ENCODE data around the gene CORO2B.

DNA sequence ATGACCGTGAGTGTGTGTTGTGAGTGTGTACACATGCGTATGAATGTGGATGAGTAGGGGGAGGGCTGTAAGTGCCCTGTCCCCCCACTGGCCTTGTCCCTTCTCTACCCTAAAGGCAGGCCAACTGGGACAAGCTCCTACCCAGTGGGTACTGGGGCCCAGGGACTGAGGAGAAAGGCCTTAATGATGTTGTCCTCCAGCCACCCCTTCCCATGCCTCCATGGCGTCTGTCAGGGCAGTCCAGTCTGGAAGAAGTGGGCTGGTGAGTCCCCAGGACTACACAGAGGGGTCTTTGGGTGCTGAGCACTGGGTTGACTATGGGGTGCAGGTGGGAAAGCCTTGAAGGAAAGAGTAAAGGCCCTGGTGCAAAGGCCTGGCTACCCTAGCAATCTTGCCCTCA lies 16.9 kb upstream of the CORO2B start:
- TF ChIP-seq POLR2A (IDR thresholded peaks at IDR 0.05) (no peak), EP300 (IDR thresholded peaks at IDR 0.05) (no peak)
- TF ChIP-seq, protein P1, sequence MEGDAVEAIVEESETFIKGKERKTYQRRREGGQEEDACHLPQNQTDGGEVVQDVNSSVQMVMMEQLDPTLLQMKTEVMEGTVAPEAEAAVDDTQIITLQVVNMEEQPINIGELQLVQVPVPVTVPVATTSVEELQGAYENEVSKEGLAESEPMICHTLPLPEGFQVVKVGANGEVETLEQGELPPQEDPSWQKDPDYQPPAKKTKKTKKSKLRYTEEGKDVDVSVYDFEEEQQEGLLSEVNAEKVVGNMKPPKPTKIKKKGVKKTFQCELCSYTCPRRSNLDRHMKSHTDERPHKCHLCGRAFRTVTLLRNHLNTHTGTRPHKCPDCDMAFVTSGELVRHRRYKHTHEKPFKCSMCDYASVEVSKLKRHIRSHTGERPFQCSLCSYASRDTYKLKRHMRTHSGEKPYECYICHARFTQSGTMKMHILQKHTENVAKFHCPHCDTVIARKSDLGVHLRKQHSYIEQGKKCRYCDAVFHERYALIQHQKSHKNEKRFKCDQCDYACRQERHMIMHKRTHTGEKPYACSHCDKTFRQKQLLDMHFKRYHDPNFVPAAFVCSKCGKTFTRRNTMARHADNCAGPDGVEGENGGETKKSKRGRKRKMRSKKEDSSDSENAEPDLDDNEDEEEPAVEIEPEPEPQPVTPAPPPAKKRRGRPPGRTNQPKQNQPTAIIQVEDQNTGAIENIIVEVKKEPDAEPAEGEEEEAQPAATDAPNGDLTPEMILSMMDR (IDR thresholded peaks at IDR 0.05) = no peak

Measured in ovary (tissue), 3 donors.